AG09309 (cell line): ENCODE measurements around the gene TBL2.

Experiments used
- DNase-seq: peaks from one replicate; pipeline ENCODE4 v3.0.0-alpha.2; 2010; ENCODE audit warnings: low read depth
- H3K4me3 ChIP-seq: 2 replicates; pipeline ENCODE4 v1.5.1; 2011; ENCODE audit warnings: mild to moderate bottlenecking, low read depth, low read length, moderate library complexity; ENCODE audit not compliant: control insufficient read depth
- TF ChIP-seq, protein P1 (sequence below): IDR thresholded peaks from 2 replicates; pipeline ENCODE4 v1.5.1; 2011; ENCODE audit warnings: mild to moderate bottlenecking, low read depth, low read length, inconsistent platforms; ENCODE audit not compliant: insufficient read depth, control insufficient read depth; ENCODE audit errors: missing control alignments

The TBL2 gene, protein sequence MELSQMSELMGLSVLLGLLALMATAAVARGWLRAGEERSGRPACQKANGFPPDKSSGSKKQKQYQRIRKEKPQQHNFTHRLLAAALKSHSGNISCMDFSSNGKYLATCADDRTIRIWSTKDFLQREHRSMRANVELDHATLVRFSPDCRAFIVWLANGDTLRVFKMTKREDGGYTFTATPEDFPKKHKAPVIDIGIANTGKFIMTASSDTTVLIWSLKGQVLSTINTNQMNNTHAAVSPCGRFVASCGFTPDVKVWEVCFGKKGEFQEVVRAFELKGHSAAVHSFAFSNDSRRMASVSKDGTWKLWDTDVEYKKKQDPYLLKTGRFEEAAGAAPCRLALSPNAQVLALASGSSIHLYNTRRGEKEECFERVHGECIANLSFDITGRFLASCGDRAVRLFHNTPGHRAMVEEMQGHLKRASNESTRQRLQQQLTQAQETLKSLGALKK

DNA sequence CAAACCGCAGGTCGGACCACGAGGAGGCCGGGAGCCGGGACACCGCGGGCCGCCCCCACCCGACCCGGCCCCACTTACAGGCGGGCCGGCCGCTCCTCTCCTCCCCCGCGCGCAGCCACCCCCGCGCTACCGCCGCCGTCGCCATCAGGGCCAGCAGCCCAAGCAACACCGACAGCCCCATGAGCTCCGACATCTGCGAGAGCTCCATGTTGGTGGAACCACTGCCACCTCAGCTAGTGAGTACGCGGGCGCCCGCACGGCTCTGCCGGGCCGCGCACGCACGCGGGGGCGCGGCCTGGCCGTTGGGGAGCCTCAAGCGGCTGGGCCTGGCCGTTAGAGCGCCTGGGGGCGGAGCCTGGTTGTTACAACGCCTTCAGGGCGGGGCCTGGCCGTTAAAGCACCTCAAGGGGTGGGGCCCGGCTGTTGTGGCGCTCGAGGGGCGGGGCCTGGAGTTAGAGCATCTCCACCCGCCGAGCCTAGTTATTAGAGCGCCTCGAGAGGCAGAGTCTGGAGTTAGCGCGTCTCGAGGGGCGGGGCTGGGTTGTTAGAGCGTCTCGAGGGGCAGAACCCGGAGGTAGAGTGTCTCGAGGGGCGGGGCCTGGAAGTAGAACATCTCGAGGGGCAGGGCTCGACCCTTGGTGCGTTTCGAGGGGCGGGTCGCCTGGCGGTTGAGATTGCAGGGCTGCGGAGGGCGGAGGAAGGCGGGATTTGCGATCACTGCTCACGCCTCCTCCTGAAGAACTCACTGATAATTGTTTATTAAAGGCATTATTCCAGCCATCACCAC lies at the start of gene TBL2:
Gene TBL2 (minus strand): TSS at position 238 of the 787 bp plus-strand sequence. CDS start 30 bp downstream, at position 208.
- TF ChIP-seq, protein P1, sequence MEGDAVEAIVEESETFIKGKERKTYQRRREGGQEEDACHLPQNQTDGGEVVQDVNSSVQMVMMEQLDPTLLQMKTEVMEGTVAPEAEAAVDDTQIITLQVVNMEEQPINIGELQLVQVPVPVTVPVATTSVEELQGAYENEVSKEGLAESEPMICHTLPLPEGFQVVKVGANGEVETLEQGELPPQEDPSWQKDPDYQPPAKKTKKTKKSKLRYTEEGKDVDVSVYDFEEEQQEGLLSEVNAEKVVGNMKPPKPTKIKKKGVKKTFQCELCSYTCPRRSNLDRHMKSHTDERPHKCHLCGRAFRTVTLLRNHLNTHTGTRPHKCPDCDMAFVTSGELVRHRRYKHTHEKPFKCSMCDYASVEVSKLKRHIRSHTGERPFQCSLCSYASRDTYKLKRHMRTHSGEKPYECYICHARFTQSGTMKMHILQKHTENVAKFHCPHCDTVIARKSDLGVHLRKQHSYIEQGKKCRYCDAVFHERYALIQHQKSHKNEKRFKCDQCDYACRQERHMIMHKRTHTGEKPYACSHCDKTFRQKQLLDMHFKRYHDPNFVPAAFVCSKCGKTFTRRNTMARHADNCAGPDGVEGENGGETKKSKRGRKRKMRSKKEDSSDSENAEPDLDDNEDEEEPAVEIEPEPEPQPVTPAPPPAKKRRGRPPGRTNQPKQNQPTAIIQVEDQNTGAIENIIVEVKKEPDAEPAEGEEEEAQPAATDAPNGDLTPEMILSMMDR = no peak
- H3K4me3 ChIP-seq = peak within 1 kb of the TSS; percentile 82
- peak; percentile 87 for DNase-seq

DNA sequence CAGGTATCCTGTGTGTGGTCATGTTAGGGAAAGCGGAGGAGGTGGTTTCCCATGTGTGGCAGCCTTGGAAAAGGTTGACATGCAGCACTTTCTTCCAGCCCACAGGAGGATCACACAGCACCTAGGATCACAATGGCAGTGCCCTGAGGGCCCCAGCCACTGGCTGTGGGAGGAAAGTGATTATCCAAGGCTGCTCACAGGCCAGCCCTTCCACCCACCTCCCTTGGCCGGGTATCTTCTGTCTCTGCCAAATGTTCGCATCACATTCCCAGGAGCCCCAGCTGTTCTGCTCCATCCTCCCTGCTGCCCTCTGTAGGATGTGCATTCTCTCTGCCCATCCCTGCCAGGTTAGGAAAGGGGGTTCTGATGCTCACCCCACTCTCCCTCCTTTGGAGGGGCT lies 48.4 kb upstream of the TBL2 start:
- no peak for DNase-seq
- TF ChIP-seq, protein P1 = peak; percentile 27
- H3K4me3 ChIP-seq = no peak overlapping the region

DNA sequence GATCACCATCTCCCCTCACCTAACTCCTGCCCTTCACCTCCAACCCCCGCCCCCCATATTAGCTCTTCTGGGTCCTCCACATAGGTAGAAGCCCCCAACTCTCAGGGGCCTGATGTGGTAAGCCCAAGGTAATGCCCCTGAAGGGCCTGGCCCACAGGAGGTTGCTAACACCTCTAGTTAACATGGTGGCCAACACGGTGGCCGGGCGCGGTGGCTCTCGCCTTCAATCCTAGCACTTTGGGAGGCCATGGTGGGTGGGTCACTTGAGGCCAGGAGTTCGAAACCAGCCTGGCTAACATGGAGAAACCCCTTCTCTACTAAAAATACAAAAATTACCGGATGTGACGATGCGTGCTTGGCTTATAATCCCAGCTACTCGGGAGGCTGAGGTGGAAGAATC lies 46.9 kb upstream of the TBL2 start:
- DNase-seq = no peak
- no peak overlapping the region for H3K4me3 ChIP-seq
- TF ChIP-seq, protein P1 = no peak

DNA sequence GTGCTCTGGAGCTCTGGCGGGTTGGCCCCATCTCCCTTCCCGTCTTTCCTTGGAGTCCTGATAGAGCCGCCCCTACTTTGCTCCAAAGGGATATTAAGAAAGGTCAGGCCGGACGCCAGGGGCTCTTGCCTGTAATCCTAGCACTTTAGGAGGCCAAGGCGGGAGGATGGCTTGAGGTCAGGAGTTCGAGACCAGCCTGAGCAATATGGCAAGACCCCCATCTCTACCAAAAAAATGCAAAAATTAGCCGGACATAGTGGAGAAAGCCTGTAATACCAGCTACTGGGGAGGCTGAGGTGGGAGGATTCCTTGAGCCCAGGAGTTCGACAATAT lies 46.3 kb upstream of the TBL2 start:
- DNase-seq = no peak
- TF ChIP-seq, protein P1 = no peak
- H3K4me3 ChIP-seq = no peak overlapping the region

DNA sequence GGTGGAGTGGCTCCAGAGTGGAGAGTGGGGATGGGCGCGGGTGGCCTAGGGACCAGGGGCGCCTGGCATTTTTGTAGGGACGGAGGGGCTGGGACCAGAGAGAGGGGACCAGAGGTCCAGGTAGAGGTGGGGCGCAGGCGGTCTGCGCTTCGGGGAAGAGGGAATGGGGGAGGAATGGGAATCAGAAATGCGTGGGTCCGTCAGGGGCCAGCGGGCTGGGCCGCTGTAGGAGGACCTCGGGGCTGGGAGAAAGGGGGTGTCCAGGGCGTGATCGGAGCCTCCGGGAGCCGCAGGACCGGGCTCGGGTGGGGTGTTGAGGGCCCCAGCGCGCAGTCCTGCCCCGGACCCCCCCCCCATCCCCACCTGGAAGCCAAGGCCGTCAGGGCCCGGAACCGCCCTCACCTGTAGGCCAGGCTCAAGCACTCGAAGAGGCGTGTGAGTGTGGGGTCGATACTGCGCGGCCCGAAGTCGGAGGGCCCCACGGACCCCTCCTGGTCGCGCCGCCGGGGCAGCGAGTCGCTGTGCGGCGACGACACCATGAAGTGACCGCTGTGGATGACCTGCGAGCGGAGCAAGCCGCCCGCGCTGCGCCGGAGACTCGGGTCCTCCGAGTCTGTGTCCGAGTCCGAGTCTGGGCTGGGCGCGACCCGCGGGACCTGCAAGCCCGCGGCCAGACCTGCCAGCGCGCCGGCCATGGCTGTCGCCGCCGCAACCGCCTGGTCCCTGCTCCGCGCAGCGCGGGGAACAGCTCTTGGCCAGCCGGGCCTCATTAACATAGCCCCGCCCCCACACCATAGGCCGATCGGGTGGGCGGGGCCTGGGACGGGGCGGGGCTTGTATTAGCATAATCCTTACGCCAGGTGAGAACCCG lies 45.7 kb upstream of the TBL2 start, which contains the start of gene MLXIPL:
Gene MLXIPL (minus strand): TSS at position 725 of the 871 bp plus-strand sequence. CDS start 30 bp downstream, at position 695.
- DNase-seq = no peak
- H3K4me3 ChIP-seq = no peak within 1 kb of the TSS; the same call in 1 of the 2 replicates
- TF ChIP-seq, protein P1 = no peak
